GM10266 (cell line): ENCODE measurements around the gene TUBA8.

Source experiments
- DNase-seq: peaks from one replicate; pipeline ENCODE4 v3.0.0; 2012; ENCODE audit errors: extremely low spot score
- CTCF ChIP-seq: IDR thresholded peaks from 2 replicates; pipeline ENCODE4 v1.5.1; 2012; ENCODE audit warnings: mild to moderate bottlenecking, low read depth; ENCODE audit not compliant: control insufficient read depth, insufficient read depth; ENCODE audit errors: missing control alignments

Gene TUBA8

GRCh38 chr22:18088825-18089568 lies 21.6 kb upstream of the TUBA8 start:
- no peak for TF ChIP-seq CTCF
- DNase-seq, result no peak

- DNase-seq, result no peak
- no peak for TF ChIP-seq CTCF
Observed at GRCh38 chr22:18090286-18090685, 20.3 kb upstream of the TUBA8 start.

GRCh38 chr22:18091478-18091877 lies 19.1 kb upstream of the TUBA8 start:
- no peak for DNase-seq
- TF ChIP-seq CTCF, result no peak

GRCh38 chr22:18091916-18092526 lies 18.6 kb upstream of the TUBA8 start:
- TF ChIP-seq CTCF, result no peak
- no peak for DNase-seq

GRCh38 chr22:18093661-18094060 lies 16.9 kb upstream of the TUBA8 start:
- TF ChIP-seq CTCF, result no peak
- DNase-seq, result no peak

GRCh38 chr22:18095101-18095805 lies 15.4 kb upstream of the TUBA8 start:
- no peak for DNase-seq
- no peak for TF ChIP-seq CTCF

- TF ChIP-seq CTCF, result no peak
- DNase-seq, result no peak
Observed at GRCh38 chr22:18096823-18097222, 13.8 kb upstream of the TUBA8 start.
